GM12872 (cell line): ENCODE data around the gene SF3A2.

Experiments used
- CTCF ChIP-seq: IDR thresholded peaks from 3 replicates; pipeline ENCODE4 v1.5.1; 2011; ENCODE audit warnings: low read depth, mild to moderate bottlenecking, low read length, moderate library complexity; ENCODE audit not compliant: insufficient read depth

Gene SF3A2

GRCh38 chr19:2240881-2241760, 4.5 kb downstream of the SF3A2 start:
- no peak for TF ChIP-seq CTCF

- no peak for TF ChIP-seq CTCF
Measured at GRCh38 chr19:2242092-2242537, 5.5 kb downstream of the SF3A2 start.

DNA sequence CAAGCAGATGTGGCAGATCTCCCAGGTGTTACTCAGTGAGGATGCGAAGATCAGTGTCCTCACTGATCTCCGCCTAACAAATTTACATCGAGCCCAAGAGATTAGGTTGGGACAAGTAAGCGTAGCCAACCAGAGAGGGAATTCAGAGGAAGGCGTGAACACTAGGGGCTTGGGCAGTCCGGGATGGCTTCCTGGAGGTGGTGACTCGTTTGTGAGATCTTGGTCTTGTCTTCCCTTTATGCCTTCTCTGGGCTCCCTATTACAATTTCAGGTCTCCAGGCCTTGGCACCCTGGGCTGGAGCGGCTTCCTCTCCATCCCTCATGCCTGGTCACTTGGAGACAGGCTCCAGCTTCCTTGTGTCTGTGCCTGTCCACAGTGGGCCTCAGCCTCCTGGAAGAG, 6.2 kb downstream of the SF3A2 start:
- no peak for TF ChIP-seq CTCF

GRCh38 chr19:2243274-2244124, 6.9 kb downstream of the SF3A2 start:
- TF ChIP-seq CTCF, result no peak

DNA sequence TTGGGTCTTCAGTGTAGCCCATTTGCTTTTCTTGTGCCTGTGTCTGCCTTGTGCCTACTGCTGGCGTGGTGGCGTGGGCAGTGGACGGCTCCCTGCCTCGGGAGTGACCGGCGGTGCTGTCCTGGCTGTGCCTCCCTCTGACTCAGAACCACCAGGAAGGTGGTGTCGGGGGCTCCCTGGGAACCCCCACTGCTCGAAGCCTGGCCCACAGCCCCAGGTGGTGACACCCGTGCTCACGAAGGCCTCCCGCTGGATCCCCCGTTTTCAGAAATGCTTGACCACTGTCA, 7.4 kb downstream of the SF3A2 start:
- TF ChIP-seq CTCF, result no peak

DNA sequence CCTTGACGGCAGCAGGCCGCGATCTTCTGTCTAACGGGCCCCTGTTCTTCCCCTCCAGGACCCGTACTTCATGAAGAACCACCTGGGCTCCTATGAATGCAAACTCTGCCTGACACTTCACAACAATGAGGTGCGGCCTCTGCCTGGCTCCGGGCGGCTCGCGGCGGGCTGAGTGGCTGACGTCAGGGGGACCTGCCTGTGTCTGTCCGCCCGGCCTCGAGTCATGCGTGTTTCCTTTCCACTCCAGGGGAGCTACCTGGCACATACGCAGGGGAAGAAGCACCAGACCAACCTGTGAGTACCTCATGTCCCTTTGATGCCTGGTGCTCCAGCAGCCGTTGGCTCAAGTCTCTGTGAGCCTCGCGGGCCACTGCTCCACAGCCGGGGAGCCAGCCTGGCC, 7.9 kb downstream of the SF3A2 start:
- no peak for TF ChIP-seq CTCF

- TF ChIP-seq CTCF, result no peak
Measured at GRCh38 chr19:2245273-2245672, 8.6 kb downstream of the SF3A2 start.
